ENCODE measurements around the gene CFAP46.

- TF ChIP-seq CTCF (IDR thresholded peaks at IDR 0.05; ENCODE audit: borderline replicate concordance, extremely low read depth, low read length, poor library complexity, severe bottlenecking) (no peak), EZH2 (IDR thresholded peaks at IDR 0.05; ENCODE audit: borderline replicate concordance, low read depth, low read length, severe bottlenecking) (no peak)
These were observed 46.6 kb upstream of the CFAP46 start for GRCh38 chr10:132988988-132989387.
